Measurements from ENCODE around the gene NDOR1.

NDOR1 gene

DNA sequence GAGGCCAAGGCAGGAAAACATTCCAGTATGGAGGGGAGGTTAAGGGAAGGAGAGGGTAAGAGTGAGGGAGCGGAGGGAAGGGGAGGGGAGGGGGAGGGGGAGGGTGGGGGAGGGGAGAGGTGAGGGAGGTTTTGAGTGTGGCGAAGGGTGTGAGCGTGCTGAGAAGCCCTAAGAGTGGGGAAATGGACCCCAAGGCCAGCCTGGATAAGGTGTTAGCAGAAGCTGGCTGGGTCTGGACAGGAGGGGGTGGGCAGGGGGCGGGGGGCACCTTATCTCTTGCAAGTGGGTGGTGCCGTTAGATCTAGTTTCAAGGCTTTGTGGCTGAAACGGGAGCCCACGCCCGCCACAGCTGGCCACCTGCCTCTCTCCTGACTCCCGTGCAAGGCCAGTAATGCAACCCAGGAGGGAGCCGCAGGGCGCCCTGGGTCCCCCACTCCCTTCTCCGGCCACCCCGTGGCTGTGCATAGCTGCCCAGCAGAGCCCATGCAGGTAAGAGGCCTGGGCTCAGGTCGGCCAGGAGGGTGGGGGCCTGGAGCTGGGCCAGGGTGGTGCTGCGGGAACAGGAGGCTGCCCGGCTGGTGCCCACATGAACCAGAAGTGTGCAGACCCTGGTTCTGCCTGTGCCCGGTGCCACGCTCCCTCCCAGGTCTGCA is 22.5 kb downstream of the NDOR1 start:
- intact Hi-C loops (cut with DNase I) = loop anchor here (2.0 kb wide), 1 partner anchor 109 kb away; no protein-coding TSS in a partner anchor

DNA sequence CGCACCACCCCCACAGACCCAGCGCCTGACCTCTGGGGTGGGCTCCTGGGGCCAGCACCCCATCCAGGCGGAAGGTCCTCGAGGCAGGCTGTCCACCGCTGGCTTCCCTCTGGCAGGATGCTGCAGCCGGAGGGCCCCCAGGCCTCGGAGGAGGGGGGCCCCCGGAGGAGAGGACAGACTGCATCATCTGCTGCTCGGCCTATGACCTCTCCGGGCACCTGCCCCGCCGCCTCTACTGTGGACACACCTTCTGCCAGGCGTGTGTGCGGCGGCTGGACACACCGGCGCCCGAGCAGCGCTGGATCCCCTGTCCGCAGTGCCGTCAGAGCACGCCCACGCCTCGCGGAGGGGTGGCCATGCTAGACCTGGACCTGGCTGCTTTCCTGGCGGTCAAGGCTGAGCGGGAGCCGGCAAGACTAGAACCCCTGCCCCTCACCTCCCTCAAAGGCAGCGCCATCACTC is 23.0 kb downstream of the NDOR1 start:
- intact Hi-C loops (cut with DNase I) = no loop called here
- DNase-seq = no peak

More for the DNA sequence above, 22.5 kb downstream of the NDOR1 start:
- DNase-seq = peak in 1 of 10 donors; percentile 82

- no peak for DNase-seq
- intact Hi-C loops (cut with DNase I) = no loop called here
Measured at GRCh38 chr9:137228968-137229896, 23.7 kb downstream of the NDOR1 start.

DNA sequence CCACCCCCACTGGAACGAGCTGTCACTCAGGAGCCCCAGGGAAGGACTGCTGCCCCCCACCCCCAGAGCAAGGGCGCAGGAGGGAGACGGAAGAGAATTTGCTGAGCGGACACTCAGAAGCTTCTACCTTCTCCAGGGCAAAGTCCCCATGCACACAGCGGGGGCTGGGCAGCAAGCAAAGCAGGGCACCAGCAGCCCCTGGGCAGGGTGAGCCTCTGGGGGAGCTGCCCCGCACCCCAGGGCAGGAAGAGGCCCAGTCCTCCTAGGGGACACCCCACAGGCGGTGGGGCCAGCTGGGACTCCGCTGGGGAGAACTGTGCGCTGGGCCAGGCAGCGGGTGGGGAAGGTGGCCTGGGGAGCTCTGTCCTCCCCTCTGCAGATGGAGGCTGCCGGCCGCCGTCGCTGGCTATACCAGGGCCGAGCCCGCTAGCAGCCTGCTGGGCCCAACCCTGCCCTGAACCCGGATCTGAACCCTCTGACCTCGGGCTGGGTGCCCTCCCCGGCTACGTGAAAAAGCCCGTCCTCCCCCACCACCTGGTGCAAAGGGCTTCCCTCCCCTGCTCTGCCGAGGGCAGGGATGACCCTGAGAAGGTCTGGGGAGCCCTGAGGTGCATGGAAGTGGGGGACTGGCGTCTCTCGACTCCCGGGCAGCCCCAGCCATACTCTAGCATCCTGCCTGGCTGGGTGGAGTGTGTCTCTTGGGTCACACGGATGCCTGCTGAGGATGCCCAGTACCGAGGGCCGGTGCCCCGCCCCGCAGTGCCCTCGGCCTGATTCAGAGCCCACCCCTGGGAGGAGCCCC is 24.6 kb downstream of the NDOR1 start:
- intact Hi-C loops (cut with DNase I) = no loop called here
- DNase-seq = no peak

DNA sequence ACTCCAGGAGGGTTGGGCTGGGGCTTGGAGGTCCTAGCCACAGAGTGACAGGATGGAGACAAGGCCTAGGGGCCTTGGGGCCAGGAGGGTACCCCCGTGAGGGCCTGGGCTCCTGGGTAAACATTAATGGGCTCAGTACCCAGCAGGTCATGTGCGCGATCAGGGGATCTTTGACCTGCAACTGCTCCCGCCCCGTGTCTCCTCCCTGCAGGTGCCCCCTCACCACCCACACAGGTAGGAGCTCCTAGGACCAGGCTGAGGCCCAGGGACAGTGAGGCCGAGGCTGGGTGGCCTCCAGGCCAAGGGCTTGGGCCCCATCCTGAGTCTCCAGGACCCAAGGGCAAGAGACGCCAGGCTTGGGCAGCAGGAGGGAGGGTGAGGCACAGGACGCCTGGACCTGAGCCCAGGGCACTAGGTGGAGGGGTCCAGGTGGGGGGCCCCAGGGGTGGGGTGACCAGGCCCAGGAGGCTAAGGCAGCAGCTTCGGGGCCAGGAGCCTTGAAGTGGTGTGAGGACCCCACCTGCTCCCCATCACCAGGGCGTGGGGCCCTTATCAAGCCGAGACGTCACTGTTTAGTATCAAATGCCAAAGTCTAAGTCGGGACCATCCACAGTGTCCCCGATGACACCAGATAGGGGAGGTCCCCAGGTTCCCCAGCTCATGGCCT is 25.3 kb downstream of the NDOR1 start, which contains the start of gene SLC34A3:
Gene SLC34A3, plus strand, starts transcription at position 197 of the 667 bp plus-strand sequence. CDS start 802 bp downstream, outside the sequence.
- intact Hi-C loops (cut with DNase I) = no loop called here
- no peak for DNase-seq

GRCh38 chr9:137231372-137232039 is 26.0 kb downstream of the NDOR1 start:
- DNase-seq = no peak
- intact Hi-C loops (cut with DNase I) = no loop called here

GRCh38 chr9:137232101-137232500 is 26.6 kb downstream of the NDOR1 start:
- DNase-seq = no peak
- intact Hi-C loops (cut with DNase I) = no loop called here

DNA sequence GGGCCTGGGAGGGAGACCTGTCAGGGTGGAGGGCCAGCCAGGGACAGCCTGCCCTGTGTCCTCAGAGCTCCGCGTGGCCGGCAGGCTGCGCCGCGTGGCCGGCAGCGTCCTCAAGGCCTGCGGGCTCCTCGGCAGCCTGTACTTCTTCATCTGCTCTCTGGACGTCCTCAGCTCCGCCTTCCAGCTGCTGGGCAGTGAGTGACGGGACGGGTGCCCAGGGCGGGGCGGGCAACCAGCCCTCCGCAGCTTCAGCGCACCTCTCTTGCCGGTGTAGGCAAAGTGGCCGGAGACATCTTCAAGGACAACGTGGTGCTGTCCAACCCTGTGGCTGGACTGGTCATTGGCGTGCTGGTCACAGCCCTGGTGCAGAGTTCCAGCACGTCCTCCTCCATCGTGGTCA is 27.0 kb downstream of the NDOR1 start:
- DNase-seq = no peak
- intact Hi-C loops (cut with DNase I) = no loop called here

- intact Hi-C loops (cut with DNase I) = no loop called here
- DNase-seq = no peak
Measured at GRCh38 chr9:137233143-137233980, 27.9 kb downstream of the NDOR1 start.

- intact Hi-C loops (cut with DNase I) = no loop called here
- DNase-seq = no peak
Measured at GRCh38 chr9:137234055-137234697, 28.7 kb downstream of the NDOR1 start.

GRCh38 chr9:137234758-137235423 is 29.4 kb downstream of the NDOR1 start:
- intact Hi-C loops (cut with DNase I) = loop anchor here (5.0 kb wide), 1 partner anchor 48 kb away; the partner anchor contains the start of genes ANAPC2 and SSNA1
- DNase-seq = no peak

GRCh38 chr9:137235424-137236237 is 30.1 kb downstream of the NDOR1 start:
- intact Hi-C loops (cut with DNase I) = loop anchor here (5.0 kb wide), 1 partner anchor 48 kb away; the partner anchor contains the start of genes ANAPC2 and SSNA1
- no peak for DNase-seq

DNA sequence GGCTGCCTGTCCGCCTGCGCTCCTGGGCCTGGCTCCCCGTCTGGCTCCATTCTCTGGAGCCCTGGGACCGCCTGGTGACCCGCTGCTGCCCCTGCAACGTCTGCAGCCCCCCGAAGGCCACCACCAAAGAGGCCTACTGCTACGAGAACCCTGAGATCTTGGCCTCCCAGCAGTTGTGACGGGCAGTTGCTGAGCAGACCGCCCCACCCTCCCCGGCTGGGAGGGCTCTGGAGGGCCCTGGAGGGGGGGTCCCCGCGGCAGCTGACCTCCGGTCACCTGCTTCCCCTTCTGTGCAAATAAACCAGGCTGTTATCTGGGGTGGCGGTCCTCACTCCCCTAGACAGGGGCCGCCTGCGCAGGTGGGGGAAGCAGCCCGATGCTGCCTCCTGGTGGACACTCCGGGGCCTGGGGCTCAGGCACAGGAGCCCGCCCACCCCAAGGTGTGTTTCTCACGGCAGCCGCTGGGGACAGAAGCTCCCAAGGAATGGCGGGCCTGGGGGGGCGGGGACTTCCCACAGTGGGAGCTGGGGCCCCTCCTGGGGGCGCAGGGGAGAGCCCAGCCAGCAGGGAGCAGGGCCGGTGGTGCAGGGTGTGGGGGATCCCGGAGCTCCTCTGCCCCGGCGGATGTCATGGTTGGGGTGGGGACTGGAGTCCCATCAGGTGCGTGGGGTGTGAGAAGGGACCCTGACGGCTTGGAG is 30.9 kb downstream of the NDOR1 start:
- intact Hi-C loops (cut with DNase I) = loop anchor here (5.0 kb wide), 1 partner anchor 49 kb away; the partner anchor contains the start of genes ANAPC2 and SSNA1
- peak; percentile 66 to 97 (median 82) for DNase-seq

- intact Hi-C loops (cut with DNase I) = loop anchor here (5.0 kb wide), 1 partner anchor 50 kb away; the partner anchor contains the start of genes ANAPC2 and SSNA1
- no peak for DNase-seq
Measured at GRCh38 chr9:137236936-137237421, 31.5 kb downstream of the NDOR1 start.
